NCI-H2196 (cell line): ENCODE results near the gene C12orf60.

Source experiments
- DNase-seq: peaks from one replicate; lab custom pipeline; 2025; ENCODE audit not compliant: unreplicated experiment; lab: John Stamatoyannopoulos, UW

C12orf60 gene

GRCh38 chr12:14776236-14776961, 27.1 kb upstream of the C12orf60 start:
- no peak for DNase-seq

GRCh38 chr12:14777271-14777670, 26.2 kb upstream of the C12orf60 start:
- no peak for DNase-seq

DNA sequence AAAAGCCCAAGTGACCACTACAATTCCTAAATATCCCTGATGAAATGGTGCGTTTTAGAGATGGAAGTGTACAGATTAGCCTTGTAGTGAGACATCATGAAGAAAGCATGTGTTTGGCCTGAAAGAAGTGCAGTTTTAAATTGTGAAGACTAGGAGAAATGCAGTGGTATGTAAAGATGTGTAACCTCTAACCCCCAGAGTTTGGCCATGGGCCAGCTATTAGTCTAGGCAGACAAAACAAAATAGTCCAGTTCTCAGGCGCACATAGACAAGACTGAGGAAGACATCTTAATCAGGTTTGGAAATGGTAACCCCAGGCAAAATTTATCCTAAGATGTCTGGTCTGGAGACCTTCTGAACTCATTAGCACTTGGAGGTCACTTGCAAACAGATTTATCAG, 23.6 kb upstream of the C12orf60 start:
- DNase-seq, result no peak

- no peak for DNase-seq
Measured at GRCh38 chr12:14780859-14781258, 22.6 kb upstream of the C12orf60 start.

GRCh38 chr12:14781563-14781962, 21.9 kb upstream of the C12orf60 start:
- no peak for DNase-seq

GRCh38 chr12:14782756-14783155, 20.7 kb upstream of the C12orf60 start:
- DNase-seq, result no peak

DNA sequence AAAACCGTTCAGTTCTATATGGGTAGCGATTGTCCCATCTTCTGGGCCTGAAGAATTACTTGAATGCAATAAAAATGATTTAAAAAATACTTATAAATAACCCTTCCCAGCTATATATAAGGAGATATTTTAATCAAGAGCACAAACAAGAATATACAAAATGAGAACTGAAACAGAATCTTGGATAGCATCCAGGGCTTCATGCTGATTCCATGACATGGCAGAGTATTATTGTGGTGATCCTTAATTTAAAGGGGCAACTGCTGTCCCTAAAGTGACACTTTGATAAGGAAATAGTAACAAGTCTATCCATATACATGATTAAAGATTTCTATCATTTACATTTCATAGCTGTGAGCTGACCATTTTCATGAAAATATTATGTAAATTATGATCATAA, 19.0 kb upstream of the C12orf60 start:
- DNase-seq, result no peak

GRCh38 chr12:14785568-14785967, 17.9 kb upstream of the C12orf60 start:
- DNase-seq, result no peak

- no peak for DNase-seq
Measured at GRCh38 chr12:14795028-14795448, 8.4 kb upstream of the C12orf60 start.

- DNase-seq, result no peak
Measured at GRCh38 chr12:14802247-14802646, 1.2 kb upstream of the C12orf60 start.

- DNase-seq, result no peak
Measured at GRCh38 chr12:14802721-14803010, 804 bp upstream of the C12orf60 start.

DNA sequence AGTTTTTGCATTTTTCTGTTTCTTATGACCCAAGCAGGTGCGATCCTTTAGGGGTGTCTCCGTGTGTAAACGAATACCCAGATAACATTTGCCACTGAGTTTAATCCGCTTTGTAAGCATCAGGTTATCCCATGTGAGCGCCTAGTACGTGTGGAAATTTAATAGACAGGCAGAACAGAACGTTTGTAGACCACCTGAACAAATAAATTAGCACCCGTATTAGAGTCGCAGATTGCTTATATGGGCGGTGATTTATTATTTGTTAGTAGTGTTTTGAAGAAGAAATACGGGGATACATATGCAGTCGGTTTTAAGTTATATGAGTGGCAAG, 325 bp downstream of the C12orf60 start:
- no peak for DNase-seq

DNA sequence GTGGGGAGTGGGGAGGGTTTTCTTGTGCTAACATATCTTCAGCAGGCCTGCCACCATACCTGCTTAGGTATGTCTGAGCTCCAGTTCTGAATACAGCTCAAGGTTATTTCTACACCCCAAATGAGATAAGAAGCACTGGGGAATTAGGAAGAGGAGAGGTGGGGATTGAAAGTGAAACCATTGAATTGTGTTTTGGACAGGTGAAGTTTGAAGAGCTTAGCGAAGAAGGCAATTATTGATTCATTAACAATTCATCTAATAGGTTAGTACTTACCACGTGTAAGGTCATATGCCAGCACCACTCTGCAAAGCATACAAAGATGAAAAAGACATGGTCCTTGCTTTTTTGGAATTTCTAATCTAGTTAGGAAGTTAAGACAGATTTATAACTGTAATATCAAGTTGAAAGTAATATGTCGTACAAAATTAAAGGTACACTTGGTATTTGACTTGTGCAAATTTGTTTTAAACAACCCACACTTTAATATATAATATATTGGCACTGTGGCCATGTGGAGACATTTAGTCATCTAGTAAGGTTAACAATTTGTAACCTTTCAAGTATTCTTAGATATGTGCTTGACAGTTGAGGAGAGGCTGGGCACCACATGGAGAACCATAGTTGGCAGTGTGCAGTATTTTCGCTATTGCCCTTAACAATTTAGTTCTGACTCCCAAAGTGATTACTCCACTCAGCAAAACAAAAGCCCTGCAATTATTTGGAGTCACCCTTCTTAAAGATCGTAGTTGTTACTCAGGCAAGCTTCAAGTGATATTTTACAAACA, 6.9 kb downstream of the C12orf60 start:
- no peak for DNase-seq

DNA sequence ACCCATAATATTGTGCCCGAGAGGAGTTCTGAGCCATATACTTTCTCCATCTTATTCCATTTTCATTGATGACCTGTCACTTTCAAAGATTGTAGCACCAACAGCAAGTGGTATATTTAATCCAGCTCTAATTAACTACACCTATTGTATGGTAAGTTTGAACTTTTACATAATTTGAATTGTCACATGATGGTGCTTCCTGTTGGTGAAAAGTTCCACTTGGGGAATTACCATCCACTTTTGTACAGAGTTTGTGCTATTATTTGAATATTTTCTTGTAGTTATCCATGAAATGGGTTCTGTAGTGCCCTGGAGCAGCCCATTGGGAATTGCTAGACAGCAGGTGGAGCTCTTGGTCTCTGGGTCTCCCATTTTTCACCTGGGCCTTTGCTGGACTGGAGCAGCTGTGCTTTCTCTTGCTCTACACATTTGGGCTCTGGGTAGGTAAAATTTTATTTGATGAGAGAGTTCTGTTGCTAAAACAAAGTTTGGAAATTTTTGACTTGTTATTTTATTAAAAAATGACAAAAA, 7.5 kb downstream of the C12orf60 start:
- no peak for DNase-seq

DNA sequence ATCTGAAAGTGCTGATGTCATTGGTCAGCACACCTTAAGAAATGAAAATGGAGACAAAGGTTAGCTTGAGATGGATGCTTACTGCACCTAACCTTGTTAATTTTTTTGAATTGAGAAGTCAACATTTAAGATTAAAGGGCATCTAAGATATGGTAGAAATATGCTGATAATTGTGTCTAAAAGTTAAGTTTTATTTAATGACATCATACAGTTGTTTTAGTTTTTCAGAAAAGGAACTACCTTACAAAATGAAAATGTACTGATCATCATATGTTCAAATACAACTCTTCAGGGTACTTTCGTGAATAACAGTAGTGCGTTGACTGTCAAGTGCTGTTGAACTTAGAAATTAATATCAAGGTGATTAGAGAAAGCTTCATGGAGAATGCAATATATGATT, 8.0 kb downstream of the C12orf60 start:
- no peak for DNase-seq

- no peak for DNase-seq
Measured at GRCh38 chr12:14814014-14814413, 10.5 kb downstream of the C12orf60 start, which contains the start of gene SMCO3. SMCO3 (minus strand) TSS chr12:14814182; CDS start chr12:14806680, 7,502 bp downstream.

DNA sequence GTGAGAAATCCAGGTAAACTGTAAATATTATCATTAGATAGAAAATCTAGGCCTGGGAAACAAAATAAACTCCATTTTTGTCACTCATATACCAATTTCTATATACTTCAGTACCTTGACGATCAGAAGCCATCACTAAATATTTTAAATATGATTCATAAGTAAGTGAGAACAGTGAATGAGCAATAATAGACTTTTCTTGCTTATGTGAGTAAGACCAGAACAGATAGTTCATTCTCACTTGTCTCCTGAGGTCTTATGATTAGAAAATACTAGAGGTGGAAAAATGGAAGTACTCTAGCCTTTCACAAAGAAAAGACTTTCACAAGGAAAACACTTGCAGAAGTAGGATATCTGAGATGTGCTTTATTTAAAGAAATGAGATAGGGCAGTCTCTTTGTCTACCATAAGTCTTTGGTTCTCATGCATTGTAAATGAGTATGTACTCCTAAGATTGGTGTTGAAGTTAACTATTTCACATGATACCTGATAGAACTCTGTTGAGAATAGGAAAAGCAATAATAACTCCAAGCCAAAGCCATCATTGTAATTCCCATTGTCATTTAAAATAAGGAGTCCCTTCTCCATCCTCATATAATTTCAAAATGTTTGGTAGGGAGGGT, 20.7 kb downstream of the C12orf60 start:
- no peak for DNase-seq

GRCh38 chr12:14825256-14825655, 21.8 kb downstream of the C12orf60 start:
- DNase-seq, result no peak

DNA sequence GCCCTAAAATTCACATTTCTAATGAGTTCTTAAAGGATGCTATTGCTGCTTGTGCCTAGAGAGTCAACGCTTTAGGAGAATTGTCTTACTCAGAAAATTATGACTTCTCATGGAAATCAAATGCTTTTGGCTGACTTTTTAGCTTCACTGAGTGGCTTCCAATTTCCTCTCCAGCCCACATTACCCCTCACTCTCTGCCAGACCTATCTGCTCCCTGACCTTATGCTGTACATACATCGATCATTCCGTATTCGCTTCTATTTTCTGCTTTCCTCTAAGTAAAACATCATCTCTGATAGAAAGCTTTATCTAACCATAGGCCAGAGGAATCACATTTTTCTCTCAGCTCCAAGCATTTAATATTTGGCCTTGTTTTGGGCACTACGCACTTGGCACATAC, 23.0 kb downstream of the C12orf60 start:
- no peak for DNase-seq

DNA sequence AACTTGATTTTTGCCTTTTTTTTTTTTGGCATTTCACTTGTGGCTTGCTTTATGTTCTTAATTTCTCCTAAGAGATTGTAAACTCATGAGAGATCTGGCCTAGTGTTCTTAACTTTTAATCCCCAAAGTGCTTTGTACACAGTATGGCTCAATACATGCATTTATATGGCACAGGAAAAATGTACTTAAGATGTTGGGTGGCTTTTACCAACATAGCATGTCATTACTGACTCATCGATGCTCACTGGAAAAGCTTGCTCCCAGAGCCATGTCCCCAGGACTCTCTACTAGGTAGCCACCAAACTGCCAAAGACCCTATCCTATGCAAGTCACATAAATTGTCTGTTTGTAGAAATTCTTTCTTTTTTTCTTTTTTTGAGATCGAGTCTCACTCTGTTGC, 23.6 kb downstream of the C12orf60 start:
- DNase-seq, result no peak

- DNase-seq, result no peak
Measured at GRCh38 chr12:14828892-14829291, 25.4 kb downstream of the C12orf60 start.

GRCh38 chr12:14833336-14833735, 29.9 kb downstream of the C12orf60 start:
- no peak for DNase-seq
